ENCODE results near the gene IZUMO1. TPM values are rescaled to one million over a fixed set of nuclear protein-coding genes. Genes with fewer than 3 reads are reported as not detected.

IZUMO1 gene
- polyA plus RNA-seq, 2 of the 4 experiments (the other 2 are of a cell fraction): not detected

- no peak overlapping the region for H3K4me2 ChIP-seq
- H3K27ac ChIP-seq: no peak overlapping the region
- TF ChIP-seq MAFK (IDR thresholded peaks at IDR 0.05; ENCODE audit: partially characterized antibody): peak; percentile 79
- TF ChIP-seq HOXB5 (CRISPR knock-in tag; IDR thresholded peaks at IDR 0.05): no peak
- TF ChIP-seq, protein P1, sequence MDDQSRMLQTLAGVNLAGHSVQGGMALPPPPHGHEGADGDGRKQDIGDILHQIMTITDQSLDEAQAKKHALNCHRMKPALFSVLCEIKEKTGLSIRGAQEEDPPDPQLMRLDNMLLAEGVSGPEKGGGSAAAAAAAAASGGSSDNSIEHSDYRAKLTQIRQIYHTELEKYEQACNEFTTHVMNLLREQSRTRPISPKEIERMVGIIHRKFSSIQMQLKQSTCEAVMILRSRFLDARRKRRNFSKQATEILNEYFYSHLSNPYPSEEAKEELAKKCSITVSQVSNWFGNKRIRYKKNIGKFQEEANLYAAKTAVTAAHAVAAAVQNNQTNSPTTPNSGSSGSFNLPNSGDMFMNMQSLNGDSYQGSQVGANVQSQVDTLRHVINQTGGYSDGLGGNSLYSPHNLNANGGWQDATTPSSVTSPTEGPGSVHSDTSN (IDR thresholded peaks at IDR 0.05): no peak
- TF ChIP-seq BHLHE40 (IDR thresholded peaks at IDR 0.05; ENCODE audit: low read depth, low read length): no peak
- no peak for TF ChIP-seq USF2 (IDR thresholded peaks at IDR 0.05)
- TF ChIP-seq POLR2AphosphoS2 (conservative IDR thresholded peaks at IDR 0.05; ENCODE audit: low read length): no peak
- TF ChIP-seq NR3C1 (IDR thresholded peaks at IDR 0.05): no peak
- FAIRE-seq (no peak), ATAC-seq (no peak), DNase-seq (ENCODE audit: low read depth in 1 of 2, low spot score in 1 of 2) (no peak)
- no peaks in the 10 kb centered on the region for H3K9me3 ChIP-seq
- WGBS (ENCODE audit: missing lambda C conversion rate): 94% methylated on average over 4 of the region's 4 CpGs
- no peak overlapping the region for H3K4me3 ChIP-seq
- POLR2A ChIA-PET: no interaction called here
- H3K4me1 ChIP-seq: peaks cover 16% of the 10 kb centered on the region
- CTCF ChIA-PET: interaction anchor here (0.6 to 4.7 kb wide), 8 partner anchors 12 to 66 kb away, joined by 3 to 31 read pairs (median 14); partner anchors contain the start of gene CA11
Measured at GRCh38 chr19:48711106-48711662, 35.5 kb downstream of the IZUMO1 start.

DNA sequence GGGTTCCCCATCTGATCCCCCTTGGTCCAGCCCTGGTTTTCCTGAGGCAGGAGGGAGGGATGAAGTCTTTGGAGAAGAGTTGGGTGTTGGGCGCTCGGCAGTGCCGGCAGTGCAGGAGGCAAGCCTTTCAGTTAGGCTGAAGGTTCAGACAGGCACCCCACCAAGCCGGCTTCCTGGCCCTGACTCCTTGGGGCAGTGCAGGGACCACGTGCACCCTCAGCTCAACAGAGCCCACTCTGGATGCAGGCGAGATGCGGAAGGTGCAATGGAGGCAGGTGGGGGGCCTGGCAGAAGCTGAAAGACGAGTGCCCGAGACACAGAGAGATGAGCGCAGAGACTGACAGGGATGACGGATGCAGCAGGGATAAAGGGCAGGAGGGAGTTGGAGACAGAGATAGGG lies 38.2 kb downstream of the IZUMO1 start:
- no peak for DNase-seq (ENCODE audit: low read depth in 1 of 2, low spot score in 1 of 2)
- Histone ChIP-seq H3K4me1 (peaks cover 7% of the 10 kb centered on the region; the same call in 2 of the 3 replicates), H3K4me2 (no peak overlapping the region), H3K9me3 (no peaks in the 10 kb centered on the region), H3K4me3 (no peak overlapping the region), H3K27ac (no peak overlapping the region)
- CTCF ChIA-PET: interaction anchor here (1.0 to 2.5 kb wide), 2 partner anchors 12 to 33 kb away, joined by 3 to 7 read pairs; partner anchors contain the start of gene FUT2
- FAIRE-seq: no peak
- 86% methylated on average over 11 of the region's 11 CpGs for WGBS (ENCODE audit: missing lambda C conversion rate)
- no peak for TF ChIP-seq HMGXB4 (CRISPR knock-in tag; IDR thresholded peaks at IDR 0.05; ENCODE audit: borderline replicate concordance)
- no peak for TF ChIP-seq TFCP2L1 (CRISPR knock-in tag; IDR thresholded peaks at IDR 0.05)
- no peak for TF ChIP-seq RNF2 (IDR thresholded peaks at IDR 0.05; ENCODE audit: borderline replicate concordance, low read depth)
- no peak for ATAC-seq
- POLR2A ChIA-PET: no interaction called here

- no peak for FAIRE-seq
- CTCF ChIA-PET: interaction anchor here (0.8 to 1.9 kb wide), 9 partner anchors 8 to 59 kb away, joined by 3 to 7 read pairs (median 4); partner anchors contain the start of gene CA11
- TF ChIP-seq FOSL2 (IDR thresholded peaks at IDR 0.05) (no peak), FOSL2 (CRISPR knock-in tag; IDR thresholded peaks at IDR 0.05) (no peak), NFE2L2 (conservative IDR thresholded peaks at IDR 0.05; ENCODE audit: low read length) (no peak), SMC3 (IDR thresholded peaks at IDR 0.05) (no peak), EP300 (IDR thresholded peaks at IDR 0.05) (no peak), HEYL (CRISPR knock-in tag; IDR thresholded peaks at IDR 0.05) (no peak), HOXB5 (CRISPR knock-in tag; IDR thresholded peaks at IDR 0.05) (no peak), ZNF302 (CRISPR knock-in tag; IDR thresholded peaks at IDR 0.05) (no peak), MYC (IDR thresholded peaks at IDR 0.05; ENCODE audit: borderline replicate concordance, low read length) (no peak), EHMT2 (IDR thresholded peaks at IDR 0.05; ENCODE audit: low read depth) (no peak), POLR2AphosphoS2 (conservative IDR thresholded peaks at IDR 0.05; ENCODE audit: low read length) (no peak)
- Histone ChIP-seq H3K27ac (no peak overlapping the region), H3K4me1 (no peaks in the 10 kb centered on the region), H3K4me2 (no peak overlapping the region), H3K4me3 (no peak overlapping the region), H3K9me3 (no peaks in the 10 kb centered on the region)
- ATAC-seq: no peak
- WGBS (ENCODE audit: missing lambda C conversion rate): 45% methylated on average over 2 of the region's 2 CpGs
- POLR2A ChIA-PET: no interaction called here
- DNase-seq (ENCODE audit: low read depth in 1 of 2, low spot score in 1 of 2): no peak
Measured at GRCh38 chr19:48705431-48705830, 41.3 kb downstream of the IZUMO1 start.
